Measurements from ENCODE around the gene MTREX.

Gene MTREX

DNA sequence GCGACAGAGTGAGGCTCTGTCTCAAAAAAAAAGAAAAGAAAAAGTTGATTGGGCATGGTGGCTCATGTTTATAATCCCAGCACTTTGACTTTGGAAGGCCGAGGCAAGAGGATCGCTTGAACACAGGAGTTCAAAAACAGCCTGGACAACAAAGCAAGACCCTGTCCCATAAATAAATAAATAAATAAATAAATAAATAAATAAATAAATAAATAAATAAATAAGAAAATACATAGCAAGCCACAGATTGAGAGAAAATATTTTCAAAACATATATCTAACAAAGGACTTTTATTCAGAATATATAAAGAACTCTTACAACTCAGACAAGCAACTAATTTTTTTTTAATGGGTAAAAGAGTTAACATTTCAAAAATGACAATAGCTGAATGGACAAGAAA is 155.8 kb downstream of the MTREX start:
- Histone ChIP-seq H3K4me1 (ENCODE audit: control insufficient read depth, low read length) (no peaks in the 10 kb centered on the region), H3K9me2 (replicated peaks; ENCODE audit: control insufficient read depth, low read length) (no peaks in the 10 kb centered on the region)

GRCh38 chr5:55467862-55468551 is 160.2 kb downstream of the MTREX start:
- H3K4me1 ChIP-seq (ENCODE audit: control insufficient read depth, low read length) = peaks cover 6% of the 10 kb centered on the region
- no peak overlapping the region for H3K27ac ChIP-seq (ENCODE audit: low read depth, low read length)
- H3K36me3 ChIP-seq (ENCODE audit: control insufficient read depth, low read length) = no peaks in the 10 kb centered on the region
- no peak overlapping the region for H3K4me2 ChIP-seq (ENCODE audit: low read length)
- no peak overlapping the region for H3K4me3 ChIP-seq (ENCODE audit: low read length)
- TF ChIP-seq EZH2phosphoT487 (IDR thresholded peaks at IDR 0.05; ENCODE audit: borderline replicate concordance, low read length) (no peak), CTCF (IDR thresholded peaks at IDR 0.05; ENCODE audit: low read depth, low read length, poor library complexity, severe bottlenecking) (no peak)
- no peaks in the 10 kb centered on the region for H4K20me1 ChIP-seq (ENCODE audit: control insufficient read depth, insufficient read depth, low read depth, low read length)
- no peaks in the 10 kb centered on the region for H3K9me3 ChIP-seq (ENCODE audit: control insufficient read depth, insufficient read depth, low read length)
- no peaks in the 10 kb centered on the region for H3K27me3 ChIP-seq (ENCODE audit: control insufficient read depth, low read length)
- H3K9me2 ChIP-seq (replicated peaks; ENCODE audit: control insufficient read depth, low read length) = no peaks in the 10 kb centered on the region
- H3K79me2 ChIP-seq (ENCODE audit: control insufficient read depth, low read length) = no peaks in the 10 kb centered on the region
- no peaks in the 10 kb centered on the region for H3F3A ChIP-seq (ENCODE audit: control insufficient read depth, insufficient read depth)

More for the DNA sequence above, 155.8 kb downstream of the MTREX start:
- H3K36me3 ChIP-seq (ENCODE audit: control insufficient read depth, low read length) = no peaks in the 10 kb centered on the region
- H3K9me3 ChIP-seq (ENCODE audit: control insufficient read depth, insufficient read depth, low read length) = no peaks in the 10 kb centered on the region
- TF ChIP-seq CTCF (IDR thresholded peaks at IDR 0.05; ENCODE audit: low read depth, low read length, poor library complexity, severe bottlenecking) = no peak
- no peak for TF ChIP-seq EZH2phosphoT487 (IDR thresholded peaks at IDR 0.05; ENCODE audit: borderline replicate concordance, low read length)
- no peak overlapping the region for H3K4me2 ChIP-seq (ENCODE audit: low read length)
- H4K20me1 ChIP-seq (ENCODE audit: control insufficient read depth, insufficient read depth, low read depth, low read length) = no peaks in the 10 kb centered on the region
- H3K4me3 ChIP-seq (ENCODE audit: low read length) = no peak overlapping the region
- no peaks in the 10 kb centered on the region for H3K27me3 ChIP-seq (ENCODE audit: control insufficient read depth, low read length)
- H3K79me2 ChIP-seq (ENCODE audit: control insufficient read depth, low read length) = no peaks in the 10 kb centered on the region
- H3F3A ChIP-seq (ENCODE audit: control insufficient read depth, insufficient read depth) = no peaks in the 10 kb centered on the region
- no peak overlapping the region for H3K27ac ChIP-seq (ENCODE audit: low read depth, low read length)

GRCh38 chr5:55469839-55470238 is 162.1 kb downstream of the MTREX start:
- no peaks in the 10 kb centered on the region for H4K20me1 ChIP-seq (ENCODE audit: control insufficient read depth, insufficient read depth, low read depth, low read length)
- no peak for TF ChIP-seq EZH2phosphoT487 (IDR thresholded peaks at IDR 0.05; ENCODE audit: borderline replicate concordance, low read length)
- no peak for TF ChIP-seq CTCF (IDR thresholded peaks at IDR 0.05; ENCODE audit: low read depth, low read length, poor library complexity, severe bottlenecking)

More at GRCh38 chr5:55469839-55470238, 162.1 kb downstream of the MTREX start:
- Histone ChIP-seq H3K79me2 (ENCODE audit: control insufficient read depth, low read length) (no peaks in the 10 kb centered on the region), H3K4me3 (ENCODE audit: low read length) (no peak overlapping the region), H3F3A (ENCODE audit: control insufficient read depth, insufficient read depth) (no peaks in the 10 kb centered on the region), H3K9me2 (replicated peaks; ENCODE audit: control insufficient read depth, low read length) (no peaks in the 10 kb centered on the region), H3K36me3 (ENCODE audit: control insufficient read depth, low read length) (no peaks in the 10 kb centered on the region), H3K4me1 (ENCODE audit: control insufficient read depth, low read length) (peaks cover 8% of the 10 kb centered on the region), H3K27me3 (ENCODE audit: control insufficient read depth, low read length) (no peaks in the 10 kb centered on the region), H3K9me3 (ENCODE audit: control insufficient read depth, insufficient read depth, low read length) (no peaks in the 10 kb centered on the region), H3K4me2 (ENCODE audit: low read length) (no peak overlapping the region), H3K27ac (ENCODE audit: low read depth, low read length) (no peak overlapping the region)
